OCI-LY7 (cell line): Measurements from ENCODE around the gene RAB37.

Experiments used
- CTCF ChIP-seq: fragments of 200-600 bp; sonication (generic); conservative IDR thresholded peaks from 2 replicates; pipeline ENCODE4 v1.5.1; 2014; ENCODE audit warnings: mild to moderate bottlenecking, antibody characterized with exemption, low read length, moderate library complexity, mixed read lengths
- EZH2phosphoT487 ChIP-seq: fragments of 200-600 bp; sonication (generic); IDR thresholded peaks from 2 replicates; pipeline ENCODE4 v1.6.1; 2018; ENCODE audit warnings: low read depth, borderline replicate concordance, mild to moderate bottlenecking, mixed run types, antibody characterized with exemption, low read length, moderate library complexity, mixed read lengths

- TF ChIP-seq CTCF (no peak), EZH2phosphoT487 (no peak)
These were observed 46.6 kb upstream of the RAB37 start for GRCh38 chr17:74690409-74690825.
